Measurements from ENCODE around the gene TAP2. TPM values are rescaled to one million over a fixed set of nuclear protein-coding genes. Genes with fewer than 3 reads are reported as not detected.
"Not testable (repeated sequence)": the region's sequence is repeated elsewhere in the genome, so short reads cannot be mapped to it uniquely, and the experiment has no call there.

TAP2 gene
- total RNA-seq, 1 donor = 20.6 TPM

- Histone ChIP-seq H3K27ac (ENCODE audit: low read depth, low read length) (peak overlapping the region; percentile 29), H3K79me2 (ENCODE audit: insufficient read depth, low read length) (no peaks in the 10 kb centered on the region), H3K9me3 (ENCODE audit: low read depth, low read length) (no peaks in the 10 kb centered on the region), H3K4me3 (ENCODE audit: insufficient read depth, low read length) (no peak overlapping the region), H3K4me1 (ENCODE audit: insufficient read depth, low read length) (peaks cover 19% of the 10 kb centered on the region), H3K4me2 (ENCODE audit: insufficient read depth, low read length) (peak overlapping the region; percentile 40), H3K27me3 (ENCODE audit: insufficient read depth, low read length) (no peaks in the 10 kb centered on the region), H2AFZ (ENCODE audit: low read length) (peak overlapping the region; percentile 2), H4K20me1 (ENCODE audit: insufficient read depth, low read length) (no peaks in the 10 kb centered on the region), H3K36me3 (ENCODE audit: insufficient read depth, low read length) (no peaks in the 10 kb centered on the region)
- peak; percentile 27 for DNase-seq (ENCODE audit: insufficient read length, low spot score, missing footprints)
- TF ChIP-seq CTCF (IDR thresholded peaks at IDR 0.05; ENCODE audit: extremely low read depth, low read depth, low read length) = no peak
Measured at GRCh38 chr6:32815115-32815514, 23.4 kb downstream of the TAP2 start.

GRCh38 chr6:32814145-32814544 is 24.4 kb downstream of the TAP2 start:
- no peak overlapping the region for H3K4me3 ChIP-seq (ENCODE audit: insufficient read depth, low read length)
- DNase-seq (ENCODE audit: insufficient read length, low spot score, missing footprints) = no peak
- peaks cover 10% of the 10 kb centered on the region for H3K4me1 ChIP-seq (ENCODE audit: insufficient read depth, low read length)
- H3K9me3 ChIP-seq (ENCODE audit: low read depth, low read length) = no peaks in the 10 kb centered on the region
- H2AFZ ChIP-seq (ENCODE audit: low read length) = no peak overlapping the region
- H3K27me3 ChIP-seq (ENCODE audit: insufficient read depth, low read length) = no peaks in the 10 kb centered on the region
- no peak overlapping the region for H3K27ac ChIP-seq (ENCODE audit: low read depth, low read length)
- no peaks in the 10 kb centered on the region for H3K79me2 ChIP-seq (ENCODE audit: insufficient read depth, low read length)
- H4K20me1 ChIP-seq (ENCODE audit: insufficient read depth, low read length) = no peaks in the 10 kb centered on the region
- no peak for TF ChIP-seq CTCF (IDR thresholded peaks at IDR 0.05; ENCODE audit: extremely low read depth, low read depth, low read length)
- H3K36me3 ChIP-seq (ENCODE audit: insufficient read depth, low read length) = no peaks in the 10 kb centered on the region
- H3K4me2 ChIP-seq (ENCODE audit: insufficient read depth, low read length) = no peak overlapping the region

- Histone ChIP-seq H3K4me2 (ENCODE audit: insufficient read depth, low read length) (no peak overlapping the region), H4K20me1 (ENCODE audit: insufficient read depth, low read length) (no peaks in the 10 kb centered on the region), H3K4me1 (ENCODE audit: insufficient read depth, low read length) (peaks cover 2% of the 10 kb centered on the region), H3K27me3 (ENCODE audit: insufficient read depth, low read length) (peaks cover 13% of the 10 kb centered on the region), H3K27ac (ENCODE audit: low read depth, low read length) (no peak overlapping the region), H3K36me3 (ENCODE audit: insufficient read depth, low read length) (no peaks in the 10 kb centered on the region), H3K4me3 (ENCODE audit: insufficient read depth, low read length) (no peak overlapping the region), H3K79me2 (ENCODE audit: insufficient read depth, low read length) (no peaks in the 10 kb centered on the region), H2AFZ (ENCODE audit: low read length) (no peak overlapping the region), H3K9me3 (ENCODE audit: low read depth, low read length) (no peaks in the 10 kb centered on the region)
- no peak for TF ChIP-seq CTCF (IDR thresholded peaks at IDR 0.05; ENCODE audit: extremely low read depth, low read depth, low read length)
- no peak for DNase-seq (ENCODE audit: insufficient read length, low spot score, missing footprints)
Measured at GRCh38 chr6:32809171-32809570, 29.4 kb downstream of the TAP2 start.

GRCh38 chr6:32807020-32807580 is 31.4 kb downstream of the TAP2 start:
- Histone ChIP-seq H4K20me1 (ENCODE audit: insufficient read depth, low read length) (no peaks in the 10 kb centered on the region), H3K4me3 (ENCODE audit: insufficient read depth, low read length) (no peak overlapping the region), H3K27ac (ENCODE audit: low read depth, low read length) (no peak overlapping the region), H3K36me3 (ENCODE audit: insufficient read depth, low read length) (no peaks in the 10 kb centered on the region), H3K27me3 (ENCODE audit: insufficient read depth, low read length) (peaks cover 23% of the 10 kb centered on the region), H3K4me2 (ENCODE audit: insufficient read depth, low read length) (no peak overlapping the region), H3K79me2 (ENCODE audit: insufficient read depth, low read length) (no peaks in the 10 kb centered on the region), H3K4me1 (ENCODE audit: insufficient read depth, low read length) (peaks cover 2% of the 10 kb centered on the region), H3K9me3 (ENCODE audit: low read depth, low read length) (no peaks in the 10 kb centered on the region), H2AFZ (ENCODE audit: low read length) (no peak overlapping the region)
- TF ChIP-seq CTCF (IDR thresholded peaks at IDR 0.05; ENCODE audit: extremely low read depth, low read depth, low read length) = no peak
- no peak for DNase-seq (ENCODE audit: insufficient read length, low spot score, missing footprints)

- H3K9me3 ChIP-seq (ENCODE audit: low read depth, low read length); H4K20me1 ChIP-seq (ENCODE audit: insufficient read depth, low read length); H3K79me2 ChIP-seq (ENCODE audit: insufficient read depth, low read length); H3K36me3 ChIP-seq (ENCODE audit: insufficient read depth, low read length); H3K4me1 ChIP-seq (ENCODE audit: insufficient read depth, low read length); H3K4me3 ChIP-seq (ENCODE audit: insufficient read depth, low read length); H2AFZ ChIP-seq (ENCODE audit: low read length); H3K4me2 ChIP-seq (ENCODE audit: insufficient read depth, low read length); DNase-seq (ENCODE audit: insufficient read length, low spot score, missing footprints); H3K27ac ChIP-seq (ENCODE audit: low read depth, low read length): not testable (repeated sequence)
- peaks cover 40% of the 10 kb centered on the region for H3K27me3 ChIP-seq (ENCODE audit: insufficient read depth, low read length)
Measured at GRCh38 chr6:32805404-32805803, 33.1 kb downstream of the TAP2 start.

All from osteoblast (primary cell).